Neural progenitor cell (in vitro differentiated cells): ENCODE data around the gene SCRN1. TPM values are rescaled to one million over a fixed set of nuclear protein-coding genes. Genes with fewer than 3 reads are reported as not detected.

Experiments used
- DNase-seq: peaks from one replicate; pipeline ENCODE4 v3.0.0-alpha.2; 2016; ENCODE audit warnings: low spot score
- H2AFZ ChIP-seq: fragments of 200-600 bp; sonication (generic); replicated peaks from 2 replicates; pipeline ENCODE4 v1.6.1; 2016; ENCODE audit warnings: antibody characterized with exemption
- H3F3A ChIP-seq: fragments of 200-600 bp; sonication (generic); 2 replicates; pipeline ENCODE4 v1.6.1; 2016; ENCODE audit warnings: antibody characterized with exemption, low read depth
- H3K27ac ChIP-seq: fragments of 200-600 bp; sonication (generic); 2 replicates; pipeline ENCODE4 v1.5.1; 2016; ENCODE audit warnings: mild to moderate bottlenecking
- H3K27me3 ChIP-seq: fragments of 200-600 bp; sonication (generic); 2 replicates; pipeline ENCODE4 v1.6.1; 2016; ENCODE audit warnings: mild to moderate bottlenecking, moderate library complexity
- H3K36me3 ChIP-seq: fragments of 200-600 bp; sonication (generic); 2 replicates; pipeline ENCODE4 v1.5.1; 2016
- H3K4me1 ChIP-seq: fragments of 200-600 bp; sonication (generic); 2 replicates; pipeline ENCODE4 v1.6.1; 2016; ENCODE audit warnings: mixed run types
- H3K4me2 ChIP-seq: fragments of 200-600 bp; sonication (generic); 2 replicates; pipeline ENCODE4 v1.6.1; 2016
- H3K4me3 ChIP-seq: fragments of 200-600 bp; sonication (generic); 2 replicates; pipeline ENCODE4 v1.5.1; 2016
- H3K79me2 ChIP-seq: fragments of 200-600 bp; sonication (generic); 2 replicates; pipeline ENCODE4 v1.6.1; 2016; ENCODE audit warnings: low read depth
- H3K9ac ChIP-seq: fragments of 200-600 bp; sonication (generic); 2 replicates; pipeline ENCODE4 v1.6.1; 2016
- H3K9me3 ChIP-seq: fragments of 200-600 bp; sonication (generic); 2 replicates; pipeline ENCODE4 v1.5.1; 2016; ENCODE audit warnings: low read depth
- H4K20me1 ChIP-seq: fragments of 200-600 bp; sonication (generic); 2 replicates; pipeline ENCODE4 v1.6.1; 2016; ENCODE audit warnings: low read depth
- H3K27ac Mint-ChIP-seq: 3 replicates; pipeline ENCODE4 v1.8.0; 2021; ENCODE audit warnings: mixed read lengths
- H3K27me3 Mint-ChIP-seq: 2 replicates; pipeline ENCODE4 v1.8.0; 2022; ENCODE audit warnings: low read depth, mild to moderate bottlenecking, inconsistent platforms, moderate library complexity, mixed read lengths; ENCODE audit not compliant: insufficient read depth
- H3K36me3 Mint-ChIP-seq: 3 replicates; pipeline ENCODE4 v1.8.0; 2021; ENCODE audit warnings: mixed read lengths
- H3K4me1 Mint-ChIP-seq: 3 replicates; pipeline ENCODE4 v1.8.0; 2021; ENCODE audit warnings: mixed read lengths
- H3K4me3 Mint-ChIP-seq: 3 replicates; pipeline ENCODE4 v1.8.0; 2021; ENCODE audit warnings: mild to moderate bottlenecking, moderate library complexity, mixed read lengths
- H3K9me3 Mint-ChIP-seq: 3 replicates; pipeline ENCODE4 v1.8.0; 2020; ENCODE audit warnings: mixed read lengths
- CTCF ChIP-seq: fragments of 200-600 bp; sonication (generic); IDR thresholded peaks from 2 replicates; pipeline ENCODE4 v1.5.1; 2017; ENCODE audit warnings: antibody characterized with exemption, mild to moderate bottlenecking
- EZH2 ChIP-seq: fragments of 200-600 bp; sonication (generic); IDR thresholded peaks from 2 replicates; pipeline ENCODE4 v1.6.1; 2017; ENCODE audit warnings: antibody characterized with exemption, mild to moderate bottlenecking, moderate library complexity
- EZH2phosphoT487 ChIP-seq: fragments of 200-600 bp; sonication (generic); IDR thresholded peaks from 2 replicates; pipeline ENCODE4 v1.6.1; 2017; ENCODE audit warnings: antibody characterized with exemption
- total RNA-seq: library from RNA; depleted of rRNA; stranded (reverse); fragments of >200 nt; gene quantifications from 2 replicates; pipeline ENCODE4 v1.2.3, GENCODE V29; 2015; ENCODE audit warnings: low replicate concordance

The SCRN1 gene
- total RNA-seq, 1 donor from 2014 or later, result 106 TPM

GRCh38 chr7:29900745-29901144 lies 88.9 kb downstream of the SCRN1 start:
- no peak for TF ChIP-seq EZH2phosphoT487
- no peak for TF ChIP-seq EZH2
- no peak for TF ChIP-seq CTCF
- Histone ChIP-seq H3K4me1 (no peaks in the 10 kb centered on the region), H2AFZ (no peak overlapping the region), H3K27ac (no peak overlapping the region), H4K20me1 (no peaks in the 10 kb centered on the region), H3K79me2 (no peaks in the 10 kb centered on the region), H3K36me3 (peaks cover 17% of the 10 kb centered on the region), H3K4me3 (no peak overlapping the region), H3K27me3 (no peaks in the 10 kb centered on the region), H3F3A (no peaks in the 10 kb centered on the region), H3K4me2 (no peak overlapping the region), H3K9ac (no peak overlapping the region), H3K9me3 (peaks cover 4% of the 10 kb centered on the region)
- Mint-ChIP-seq H3K36me3 (peaks cover 7% of the 10 kb centered on the region), H3K27me3 (no peaks in the 10 kb centered on the region), H3K27ac (no peak overlapping the region), H3K4me3 (no peak overlapping the region), H3K9me3 (peaks cover 17% of the 10 kb centered on the region), H3K4me1 (no peaks in the 10 kb centered on the region)
- DNase-seq, result no peak

DNA sequence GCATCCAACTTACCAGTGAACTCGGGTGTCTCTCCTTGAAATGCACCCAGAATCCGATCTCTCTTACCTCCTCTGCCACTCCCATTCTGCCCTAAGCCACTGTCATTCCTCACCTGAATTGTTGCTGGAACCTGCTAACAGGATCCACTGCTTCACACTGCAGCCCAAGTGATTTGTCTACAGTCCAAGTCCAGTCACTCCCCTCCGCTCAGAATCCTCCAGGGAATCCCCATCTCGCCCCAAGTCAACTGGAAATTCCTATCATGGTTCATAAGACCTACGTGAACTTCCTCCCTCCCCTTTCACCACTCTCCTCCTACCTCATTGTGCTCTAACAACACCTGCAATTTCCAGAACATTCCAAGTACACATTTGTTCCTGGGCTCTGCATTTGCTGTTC lies 91.3 kb downstream of the SCRN1 start:
- Histone ChIP-seq H3K9ac (no peak overlapping the region), H3K4me2 (no peak overlapping the region), H3K36me3 (peaks cover 7% of the 10 kb centered on the region), H3K79me2 (no peaks in the 10 kb centered on the region), H2AFZ (no peak overlapping the region), H3K9me3 (no peaks in the 10 kb centered on the region), H3K27me3 (no peaks in the 10 kb centered on the region), H3K4me1 (no peaks in the 10 kb centered on the region), H4K20me1 (no peaks in the 10 kb centered on the region), H3K27ac (no peak overlapping the region), H3K4me3 (no peak overlapping the region), H3F3A (no peaks in the 10 kb centered on the region)
- H3K4me1 Mint-ChIP-seq, result no peaks in the 10 kb centered on the region
- H3K9me3 Mint-ChIP-seq, result peaks cover 12% of the 10 kb centered on the region
- no peaks in the 10 kb centered on the region for H3K27me3 Mint-ChIP-seq
- DNase-seq, result no peak
- no peak overlapping the region for H3K4me3 Mint-ChIP-seq
- H3K36me3 Mint-ChIP-seq, result peaks cover 3% of the 10 kb centered on the region
- TF ChIP-seq EZH2phosphoT487 (no peak), EZH2 (no peak), CTCF (no peak)
- H3K27ac Mint-ChIP-seq, result no peak overlapping the region

GRCh38 chr7:29896685-29897411 lies 92.8 kb downstream of the SCRN1 start:
- H3F3A ChIP-seq, result no peaks in the 10 kb centered on the region
- H3K9me3 ChIP-seq, result no peaks in the 10 kb centered on the region
- no peak for TF ChIP-seq CTCF
- TF ChIP-seq EZH2phosphoT487, result no peak
- no peak for TF ChIP-seq EZH2
- Mint-ChIP-seq H3K4me3 (no peak overlapping the region), H3K9me3 (peaks cover 12% of the 10 kb centered on the region), H3K27me3 (no peaks in the 10 kb centered on the region), H3K27ac (no peak overlapping the region), H3K4me1 (no peaks in the 10 kb centered on the region), H3K36me3 (peaks cover 3% of the 10 kb centered on the region)
- no peaks in the 10 kb centered on the region for H4K20me1 ChIP-seq
- no peak overlapping the region for H3K4me3 ChIP-seq
- H3K27ac ChIP-seq, result no peak overlapping the region
- H3K27me3 ChIP-seq, result no peaks in the 10 kb centered on the region
- DNase-seq, result no peak
- H3K79me2 ChIP-seq, result no peaks in the 10 kb centered on the region
- no peak overlapping the region for H3K9ac ChIP-seq
- peaks cover 7% of the 10 kb centered on the region for H3K36me3 ChIP-seq
- no peaks in the 10 kb centered on the region for H3K4me1 ChIP-seq
- no peak overlapping the region for H3K4me2 ChIP-seq
- no peak overlapping the region for H2AFZ ChIP-seq
